ENCODE results near the gene VAC14.
"Not testable (repeated sequence)": the region's sequence is repeated elsewhere in the genome, so short reads cannot be mapped to it uniquely, and the experiment has no call there.

VAC14 gene

DNA sequence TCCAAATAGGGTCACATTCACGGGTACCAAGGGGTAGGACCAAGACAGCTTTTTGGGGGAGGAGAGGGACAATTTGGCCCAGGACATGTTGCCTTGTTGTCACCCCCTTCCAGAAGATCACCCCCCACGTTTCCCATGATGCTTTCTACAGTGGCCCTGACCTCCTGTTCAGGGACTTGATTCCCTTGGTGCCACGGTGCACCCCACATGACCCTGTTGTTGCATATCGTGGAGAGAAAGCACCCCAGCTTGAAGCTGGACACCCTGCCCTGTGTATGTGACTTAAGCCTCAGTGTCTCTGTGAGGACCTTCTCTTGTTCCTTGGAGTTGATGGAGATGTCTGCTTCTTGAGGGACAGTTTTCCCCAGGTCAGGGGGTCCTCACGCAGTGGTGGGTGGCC, 142.0 kb downstream of the VAC14 start:
- no peak for DNase-seq

DNA sequence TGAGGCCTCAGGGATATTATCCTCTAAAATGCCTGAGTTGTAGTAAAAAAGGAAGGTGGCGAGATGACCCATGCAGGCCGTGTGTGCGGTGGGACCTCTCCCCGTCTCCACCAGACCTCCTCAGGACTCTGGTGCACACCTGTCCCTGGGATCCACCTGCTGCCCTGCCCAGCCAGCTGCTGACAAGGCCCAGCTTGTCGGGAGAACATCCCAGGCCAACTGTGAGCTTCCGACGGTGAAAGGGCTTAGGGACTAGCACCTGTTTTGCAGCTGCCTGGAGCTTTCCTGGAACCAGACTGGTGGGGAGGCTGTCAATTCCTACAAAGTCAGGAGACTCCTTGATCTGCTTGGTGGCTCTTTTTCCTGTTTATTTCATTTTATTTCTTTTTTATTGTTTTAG, 143.0 kb downstream of the VAC14 start:
- DNase-seq = no peak

DNA sequence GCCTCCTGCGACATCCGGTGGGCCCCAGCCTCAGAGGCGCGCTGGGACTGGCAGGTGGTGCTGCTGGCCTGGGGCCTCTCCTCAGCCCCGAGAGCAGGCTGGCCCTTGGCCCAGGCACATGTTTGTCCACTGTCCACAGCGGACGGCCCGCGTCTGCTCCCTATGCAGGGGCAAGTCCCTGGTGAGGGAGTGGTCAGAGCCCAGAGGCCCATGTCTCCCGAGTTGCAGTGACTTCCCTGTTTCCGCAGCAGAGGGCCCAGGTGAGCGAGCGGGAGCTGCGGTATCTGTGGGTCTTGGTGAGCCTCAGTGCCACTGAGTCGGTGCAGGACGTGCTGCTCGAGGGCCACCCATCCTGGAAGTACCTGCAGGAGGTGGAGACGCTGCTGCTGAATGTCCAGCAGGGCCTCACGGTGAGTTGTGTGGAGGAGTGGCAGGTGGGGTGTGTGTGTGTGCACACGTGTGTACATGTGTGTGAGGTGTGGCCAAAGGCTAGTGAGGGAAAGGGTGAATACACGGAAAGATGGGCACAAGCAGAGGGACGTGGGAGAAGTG, 144.2 kb downstream of the VAC14 start:
- DNase-seq = no peak

DNA sequence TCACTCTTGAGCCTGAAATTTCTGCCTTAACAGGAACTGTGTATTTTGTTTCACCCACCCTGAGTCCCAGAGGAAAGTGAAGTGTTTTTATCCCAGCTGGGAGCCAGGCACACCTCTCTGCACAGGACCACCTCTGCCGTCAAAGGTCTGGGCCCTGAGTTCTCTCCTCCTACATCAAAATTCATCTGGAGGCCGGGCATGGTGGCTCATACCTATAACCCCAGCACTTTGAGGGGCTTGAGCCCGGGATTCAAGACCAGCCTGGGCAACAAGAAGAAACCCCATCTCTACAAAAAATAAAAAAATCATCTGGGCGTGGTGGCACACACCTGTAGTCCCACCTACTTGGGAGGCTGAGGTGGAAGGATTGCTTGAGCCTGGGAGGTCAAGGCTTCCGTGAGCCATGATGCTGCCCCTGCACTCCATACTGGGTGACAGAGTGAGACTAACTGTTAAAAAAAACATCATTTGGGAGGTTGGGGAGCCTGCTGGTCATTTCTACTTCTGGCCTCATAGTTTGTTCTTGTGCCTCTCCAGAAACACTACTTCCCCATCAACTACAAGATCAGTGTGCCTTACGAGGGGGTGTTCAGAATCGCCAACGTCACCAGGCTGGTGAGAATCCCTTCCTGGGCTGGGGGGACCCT, 144.8 kb downstream of the VAC14 start:
- DNase-seq = no peak

DNA sequence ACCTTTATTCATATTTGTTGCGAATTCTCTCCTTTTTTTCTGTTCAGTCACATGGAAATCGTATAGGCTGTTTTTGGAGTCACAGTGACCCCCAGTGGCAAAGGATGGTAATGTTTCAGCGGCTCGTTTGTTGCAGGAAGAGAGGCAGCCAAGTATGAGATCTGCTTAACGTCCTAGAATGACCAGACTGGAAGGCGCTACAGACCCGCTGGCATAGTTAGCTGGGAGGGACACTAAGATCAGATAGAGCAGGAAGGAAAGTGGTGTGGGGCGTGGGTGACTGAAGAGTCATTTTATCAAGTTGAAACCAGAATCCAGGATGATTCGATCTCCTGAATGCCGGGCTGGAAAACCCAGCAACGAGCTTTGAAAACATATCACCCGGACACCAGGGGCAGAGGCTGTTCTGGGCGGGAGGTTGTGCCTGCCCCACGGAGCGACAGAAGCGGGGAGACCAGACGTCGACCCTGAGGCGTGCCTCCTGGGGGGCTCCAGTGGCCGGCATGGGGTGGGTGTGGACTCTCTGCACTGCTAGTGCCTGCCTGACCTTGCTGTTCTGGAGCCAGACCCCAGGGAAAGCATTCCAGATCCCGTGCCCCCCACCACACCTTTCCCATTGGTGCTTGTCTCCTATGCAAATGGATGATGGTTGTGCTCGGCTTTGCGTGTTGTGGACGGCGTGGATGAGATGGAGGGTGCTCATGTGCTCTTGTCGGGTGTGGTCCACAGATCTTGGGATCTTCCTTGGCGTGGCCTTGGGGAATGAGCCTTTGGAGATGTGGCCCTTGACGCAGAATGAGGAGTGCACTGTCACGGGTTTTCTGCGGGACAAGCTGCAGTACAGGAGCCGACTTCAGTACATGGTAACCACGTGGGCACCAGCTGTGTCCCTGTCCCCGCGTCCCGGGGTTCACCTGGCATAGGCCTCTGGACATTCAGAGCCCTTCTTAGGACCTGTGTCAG, 146.9 kb downstream of the VAC14 start:
- peak; percentile 71 for DNase-seq

DNA sequence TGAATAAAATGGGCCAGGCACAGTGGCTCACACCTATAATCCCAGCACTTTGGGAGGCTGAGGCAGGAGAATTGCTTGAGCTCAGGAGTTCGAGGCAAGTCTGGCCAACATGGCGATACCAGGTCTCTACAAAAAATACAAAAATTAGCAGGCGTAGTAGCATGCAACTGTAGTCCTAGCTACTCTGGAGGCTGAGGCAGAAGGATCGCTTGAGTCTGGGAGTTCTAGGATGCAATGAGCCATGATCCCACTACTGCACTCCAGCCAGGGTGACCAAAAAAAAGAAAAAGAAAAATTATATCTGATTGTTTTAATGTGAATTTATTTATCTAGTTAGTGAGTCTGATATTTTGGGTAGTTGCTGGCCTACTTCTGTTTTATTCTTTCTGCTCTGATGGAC, 147.6 kb downstream of the VAC14 start:
- no peak for DNase-seq

DNA sequence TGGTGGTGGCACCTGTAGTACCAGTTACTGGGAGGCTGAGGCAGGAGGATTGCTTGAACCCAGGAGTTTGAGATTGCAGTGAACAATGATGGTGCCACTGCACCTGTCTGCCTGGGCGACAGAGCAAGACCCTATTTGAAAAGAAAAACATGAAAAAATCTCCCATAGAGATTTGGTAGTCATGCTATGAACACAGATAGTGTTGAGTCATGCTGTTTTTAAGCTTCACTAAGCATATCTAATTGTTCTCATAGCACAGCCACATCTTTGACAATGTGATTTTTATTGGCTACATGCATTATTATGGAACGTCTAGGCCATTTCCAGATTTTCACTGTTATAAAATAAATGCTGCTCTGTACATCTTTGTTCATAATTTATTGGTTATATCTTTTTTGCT, 148.6 kb downstream of the VAC14 start:
- DNase-seq = no peak

DNA sequence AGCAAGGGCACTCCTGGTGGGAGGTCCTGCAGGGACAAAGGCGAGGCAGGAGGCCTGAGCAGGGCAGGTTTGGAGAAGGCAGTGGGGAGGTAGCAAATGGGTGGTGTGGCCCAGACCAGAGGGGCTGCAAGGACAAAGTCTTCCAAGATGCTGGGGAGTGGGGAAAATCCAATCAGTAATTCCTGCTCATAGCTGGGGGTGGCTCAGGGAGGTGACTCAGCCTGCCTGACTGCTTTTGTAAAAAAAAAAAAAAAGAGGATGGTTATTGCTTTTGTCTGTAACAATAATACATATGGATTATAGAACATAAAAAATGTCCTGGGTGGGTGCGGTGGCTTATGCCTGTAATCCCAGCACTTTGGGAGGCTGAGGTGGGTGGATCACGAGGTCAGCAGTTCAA, 149.4 kb downstream of the VAC14 start:
- DNase-seq = no peak

DNA sequence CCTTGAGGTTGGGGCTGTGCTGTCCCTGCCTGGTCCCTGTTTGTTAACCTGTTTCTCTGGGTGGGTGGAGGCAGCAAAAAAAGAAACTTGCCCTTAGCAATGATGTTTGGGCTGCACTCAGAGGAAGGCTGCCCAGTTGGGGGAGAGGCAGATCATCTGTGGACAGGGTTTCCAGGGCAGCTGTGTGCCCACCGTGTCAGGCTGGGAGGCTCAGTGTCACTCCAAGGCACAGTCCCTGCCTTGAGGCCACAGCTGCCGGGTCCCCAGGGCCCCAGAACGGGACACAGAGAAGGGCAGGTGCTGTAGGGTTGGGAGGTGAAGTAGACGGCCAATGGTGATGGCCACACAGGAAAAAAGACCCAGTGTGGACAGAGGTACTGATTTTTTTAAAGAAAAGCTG, 150.7 kb downstream of the VAC14 start:
- no peak for DNase-seq

DNA sequence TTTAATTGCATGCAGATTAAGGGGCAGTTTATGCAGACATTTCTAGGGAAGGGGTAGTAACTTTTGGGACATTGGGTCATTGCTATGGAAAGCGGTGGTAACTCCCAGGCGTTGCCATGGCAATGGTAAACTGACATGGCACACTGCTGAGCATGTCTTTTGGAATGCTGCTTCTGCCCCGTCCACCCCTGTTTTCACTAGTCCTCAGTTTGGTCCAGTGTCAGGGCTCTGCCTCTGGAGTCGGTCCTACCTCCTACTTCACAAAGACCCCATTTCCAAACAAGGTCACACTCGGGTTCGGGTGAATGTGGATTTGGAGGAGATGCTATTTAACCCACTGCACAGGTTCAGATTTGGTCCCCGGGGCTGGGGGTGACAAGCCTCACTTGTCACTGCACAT, 151.7 kb downstream of the VAC14 start:
- no peak for DNase-seq

DNA sequence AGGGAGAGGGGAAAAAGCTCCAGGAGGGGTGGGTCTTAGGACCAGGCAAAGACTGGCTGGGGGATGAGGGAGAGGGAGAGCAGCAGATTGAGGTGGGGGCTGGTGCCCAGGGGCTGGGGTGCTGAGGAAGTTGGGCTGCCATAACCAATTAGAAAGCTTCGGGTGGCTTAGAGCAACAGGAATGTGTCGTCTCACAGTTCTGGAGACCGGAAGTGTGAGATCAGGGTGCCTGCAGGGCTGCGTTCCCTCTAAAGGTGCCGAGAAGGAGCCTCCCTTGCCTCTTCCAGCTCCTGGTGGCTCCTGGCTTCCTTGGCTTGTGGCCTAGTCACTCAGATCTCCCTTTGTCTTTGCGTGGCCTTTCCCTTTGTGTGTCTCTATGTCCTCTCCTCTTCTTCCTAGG, 152.4 kb downstream of the VAC14 start:
- DNase-seq = no peak

DNA sequence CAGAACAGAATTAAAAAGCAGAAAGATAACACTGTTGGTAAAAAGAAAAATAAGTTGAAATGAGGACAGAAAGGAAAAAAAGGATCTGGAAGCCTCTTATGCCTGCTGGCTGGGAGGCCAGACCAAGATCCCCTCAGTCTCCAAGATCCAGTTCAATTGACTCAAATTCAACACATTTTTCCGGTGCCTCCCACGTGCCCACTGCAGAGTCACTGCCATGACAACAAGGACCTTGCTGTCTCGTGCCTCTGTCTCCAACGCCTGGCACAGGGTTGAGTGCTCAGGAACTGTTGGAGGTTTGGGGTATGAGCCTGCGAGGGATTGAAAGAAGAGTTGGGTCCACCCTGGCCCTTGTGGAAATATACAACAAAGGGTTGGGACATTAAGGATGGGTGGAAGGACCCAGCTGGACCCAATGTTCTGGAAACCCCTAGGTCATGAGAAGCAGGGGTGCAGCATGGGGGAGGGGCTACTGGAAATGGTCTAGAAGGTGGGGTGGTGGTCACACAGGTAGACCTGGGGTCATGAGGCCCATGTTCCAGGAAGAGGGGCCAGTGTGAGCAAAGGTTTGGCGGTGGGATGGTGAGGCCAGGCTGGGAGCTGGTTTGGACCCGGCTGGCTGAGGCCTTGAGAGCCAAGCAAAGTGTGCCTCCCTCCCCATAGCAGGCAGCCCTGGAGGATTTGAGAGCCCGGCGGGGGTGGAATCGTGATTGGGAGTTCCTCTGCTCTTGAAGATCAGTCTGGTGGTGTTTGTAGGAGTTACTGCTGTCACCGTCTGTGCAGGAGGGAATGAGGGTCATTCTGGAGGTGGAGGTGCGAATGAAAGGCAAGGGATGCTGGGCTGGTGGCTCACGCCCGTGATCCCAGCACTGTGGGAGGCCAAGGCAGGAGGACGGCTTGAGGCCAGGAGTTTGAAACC, 153.3 kb downstream of the VAC14 start:
- no peak for DNase-seq

DNA sequence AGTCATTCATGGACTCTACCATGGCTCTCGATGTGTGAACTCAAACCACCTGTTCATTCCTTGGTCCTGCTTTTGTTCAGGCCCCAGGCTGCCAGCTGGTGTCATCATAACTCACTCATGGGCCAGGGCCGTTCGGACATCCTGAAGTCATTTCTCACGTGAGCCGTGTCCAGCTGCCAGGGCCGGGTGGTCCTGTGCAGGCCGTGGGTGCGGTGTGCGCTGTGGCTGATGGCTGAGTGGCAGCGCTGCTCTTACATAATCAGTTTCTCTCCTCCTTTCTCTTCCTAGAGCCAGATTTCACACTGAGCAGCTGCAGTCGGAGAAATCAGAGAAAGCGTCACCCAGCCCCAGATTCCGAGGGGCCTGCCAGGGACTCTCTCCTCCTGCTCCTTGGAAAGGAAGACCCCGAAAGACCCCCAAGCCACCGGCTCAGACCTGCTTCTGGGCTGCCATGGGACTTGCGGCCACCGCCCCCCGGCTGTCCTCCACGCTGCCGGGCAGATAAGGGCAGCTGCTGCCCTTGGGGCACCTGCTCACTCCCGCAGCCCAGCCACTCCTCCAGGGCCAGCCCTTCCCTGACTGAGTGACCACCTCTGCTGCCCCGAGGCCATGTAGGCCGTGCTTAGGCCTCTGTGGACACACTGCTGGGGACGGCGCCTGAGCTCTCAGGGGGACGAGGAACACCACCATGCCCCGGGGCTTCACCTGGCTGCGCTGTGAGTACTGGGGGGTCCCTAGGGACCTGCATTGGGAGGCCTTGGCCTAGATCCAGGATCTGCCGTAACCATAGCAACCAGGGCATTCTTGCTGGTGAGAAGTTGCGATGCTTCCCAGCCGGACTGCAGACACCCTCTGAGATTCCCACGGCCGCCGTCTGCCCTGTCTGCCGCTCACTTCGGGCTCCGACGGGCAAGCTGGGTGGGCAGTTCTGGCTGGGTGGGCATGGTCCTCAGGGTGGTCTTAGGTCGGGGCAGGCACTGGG, 154.4 kb downstream of the VAC14 start, which contains the start of gene IL34:
Gene IL34 (plus strand): TSS at position 300 of the 982 bp plus-strand sequence. CDS start 389 bp downstream, at position 689.
- no peak for DNase-seq

DNA sequence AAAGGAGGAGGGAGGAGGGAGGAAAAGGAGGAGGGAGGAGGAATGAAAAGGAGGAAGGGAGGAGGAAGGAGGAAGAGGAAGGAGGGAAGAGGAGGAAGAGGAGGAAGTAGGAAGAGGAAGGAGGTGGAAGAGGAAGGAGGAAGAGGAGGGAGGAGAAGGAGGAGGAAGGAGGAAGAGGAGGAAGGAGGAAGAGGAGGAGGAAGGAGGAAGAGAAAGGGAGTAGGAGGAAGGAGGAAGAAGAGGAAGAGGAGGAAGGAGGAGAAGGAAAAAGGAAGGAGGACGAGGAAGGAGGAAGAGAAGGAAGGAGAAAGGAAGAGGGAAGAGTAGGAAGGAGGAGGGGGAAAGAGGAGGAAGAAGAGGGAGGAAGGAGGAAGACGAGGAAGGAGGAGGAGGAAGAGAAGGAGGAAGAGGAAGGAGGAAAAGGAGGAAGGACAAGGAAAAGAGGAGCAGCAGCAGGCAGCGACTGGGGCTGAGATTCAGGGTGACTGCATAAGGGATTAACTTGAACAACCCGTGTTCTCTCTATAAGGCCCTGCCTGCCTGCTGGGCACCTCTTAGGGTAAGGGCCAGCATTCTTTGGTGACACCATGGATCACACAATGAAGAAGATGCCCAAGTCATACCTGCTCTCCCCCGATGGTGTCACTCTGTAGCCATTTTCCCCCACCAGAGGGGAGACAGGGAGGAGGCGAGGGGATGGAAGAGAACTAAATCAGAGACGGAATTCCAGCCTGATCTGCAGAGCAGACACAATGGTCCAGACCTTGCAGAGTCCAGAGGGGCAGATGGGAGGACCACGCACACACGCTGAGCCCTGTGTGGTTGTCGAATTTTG, 156.0 kb downstream of the VAC14 start:
- no peak for DNase-seq

DNA sequence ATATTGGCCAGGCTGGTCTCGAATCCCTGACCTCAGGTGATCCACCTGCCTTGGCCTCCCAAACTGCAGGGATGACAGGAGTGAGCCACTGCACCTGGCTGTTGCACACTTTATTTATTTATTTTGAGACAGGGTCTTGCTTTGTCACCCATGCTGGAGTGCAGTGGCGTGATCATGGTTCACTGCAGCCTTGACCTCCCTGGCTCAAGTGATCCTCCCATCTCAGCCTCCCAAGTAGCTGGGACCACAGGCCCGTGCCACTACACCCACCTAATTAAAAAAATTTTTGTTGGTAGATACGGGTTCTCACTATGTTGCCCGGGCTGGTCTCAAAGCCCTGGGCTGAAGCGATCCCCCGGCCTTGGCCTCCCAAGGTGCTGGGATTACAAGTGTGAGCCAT, 157.7 kb downstream of the VAC14 start:
- DNase-seq = not testable (repeated sequence)

DNA sequence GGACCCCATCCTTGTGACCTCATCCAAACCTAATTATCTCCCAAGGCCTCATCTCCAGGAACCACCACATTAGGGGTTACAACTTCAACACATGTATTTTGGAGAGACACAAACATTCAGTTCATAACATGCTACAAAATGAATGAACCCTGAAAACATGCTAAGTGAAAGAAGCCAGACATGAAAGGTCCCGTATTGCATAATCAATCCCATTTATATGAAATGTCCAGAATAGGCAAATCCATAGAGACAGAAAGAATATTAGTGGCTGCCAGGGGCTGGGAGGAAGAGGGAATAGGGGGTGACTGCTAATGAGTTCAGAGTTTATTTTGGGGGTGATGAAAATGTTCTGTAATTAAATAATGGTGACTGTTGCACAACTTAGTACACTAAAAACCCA, 158.3 kb downstream of the VAC14 start:
- DNase-seq = no peak

DNA sequence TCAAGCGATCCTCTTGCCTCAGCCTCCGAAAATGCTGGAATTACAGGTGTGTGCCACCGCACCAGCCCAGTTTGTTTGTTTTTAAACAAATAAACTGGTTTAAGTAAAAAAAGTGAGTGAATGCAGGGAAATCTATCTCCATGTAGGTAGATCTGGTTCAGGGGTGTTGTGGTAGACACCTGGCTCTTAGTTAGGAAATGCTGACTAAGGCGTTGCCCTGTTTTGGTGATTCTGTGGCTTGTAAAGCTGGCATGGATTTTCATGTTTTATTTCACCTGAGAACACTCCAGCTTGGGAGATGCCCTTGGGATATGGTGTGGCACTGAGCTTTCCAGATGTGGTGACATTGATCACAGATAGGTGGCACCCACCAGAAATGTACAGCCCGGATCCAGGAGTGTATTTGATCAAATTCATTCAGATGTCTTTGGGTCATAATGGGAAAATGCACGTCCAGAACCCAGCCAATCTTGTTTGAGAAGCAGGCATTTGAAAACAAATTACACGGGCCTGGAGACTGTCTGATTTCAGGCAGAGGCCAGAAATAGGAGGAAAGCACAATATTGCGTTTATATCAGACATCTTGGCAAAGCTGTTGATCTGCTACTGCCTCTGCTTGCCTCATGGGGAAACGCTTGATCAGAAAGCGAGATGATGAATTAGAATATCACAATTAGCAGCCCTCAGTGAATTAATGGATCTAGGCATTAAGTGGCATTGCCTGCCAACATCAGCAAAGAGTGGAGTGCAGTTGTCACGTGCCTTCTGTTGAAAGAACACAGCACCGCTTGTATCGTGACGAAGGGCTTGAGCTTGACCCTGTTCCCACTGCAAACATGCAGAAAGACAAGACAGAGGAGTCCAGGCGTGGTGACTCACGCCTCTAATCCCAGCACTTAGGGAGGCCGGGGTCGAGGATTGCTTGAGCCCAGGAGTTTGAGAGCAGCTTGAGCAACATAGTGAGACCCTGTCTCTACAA, 161.9 kb downstream of the VAC14 start:
- DNase-seq = no peak
